Neural cell (in vitro differentiated cells): Measurements from ENCODE around the gene RABL3.

Experiments used
- EZH2 ChIP-seq: fragments of 200-600, 300-800 bp; shearing (Covaris generic), sonication (generic); IDR thresholded peaks from 2 replicates; pipeline ENCODE4 v1.6.1; 2014; ENCODE audit warnings: antibody characterized with exemption, low read length, borderline replicate concordance, mild to moderate bottlenecking; ENCODE audit not compliant: insufficient read depth, poor library complexity, severe bottlenecking
- POLR2AphosphoS5 ChIP-seq: IDR thresholded peaks from 2 replicates; pipeline ENCODE4 v1.6.1; 2012
- TF ChIP-seq, protein P1 (sequence below): fragments of 450-650 bp; IDR thresholded peaks from 2 replicates; pipeline ENCODE4 v1.5.1; 2014; ENCODE audit warnings: antibody characterized with exemption, mild to moderate bottlenecking, moderate library complexity; ENCODE audit not compliant: poor library complexity, severe bottlenecking

DNA sequence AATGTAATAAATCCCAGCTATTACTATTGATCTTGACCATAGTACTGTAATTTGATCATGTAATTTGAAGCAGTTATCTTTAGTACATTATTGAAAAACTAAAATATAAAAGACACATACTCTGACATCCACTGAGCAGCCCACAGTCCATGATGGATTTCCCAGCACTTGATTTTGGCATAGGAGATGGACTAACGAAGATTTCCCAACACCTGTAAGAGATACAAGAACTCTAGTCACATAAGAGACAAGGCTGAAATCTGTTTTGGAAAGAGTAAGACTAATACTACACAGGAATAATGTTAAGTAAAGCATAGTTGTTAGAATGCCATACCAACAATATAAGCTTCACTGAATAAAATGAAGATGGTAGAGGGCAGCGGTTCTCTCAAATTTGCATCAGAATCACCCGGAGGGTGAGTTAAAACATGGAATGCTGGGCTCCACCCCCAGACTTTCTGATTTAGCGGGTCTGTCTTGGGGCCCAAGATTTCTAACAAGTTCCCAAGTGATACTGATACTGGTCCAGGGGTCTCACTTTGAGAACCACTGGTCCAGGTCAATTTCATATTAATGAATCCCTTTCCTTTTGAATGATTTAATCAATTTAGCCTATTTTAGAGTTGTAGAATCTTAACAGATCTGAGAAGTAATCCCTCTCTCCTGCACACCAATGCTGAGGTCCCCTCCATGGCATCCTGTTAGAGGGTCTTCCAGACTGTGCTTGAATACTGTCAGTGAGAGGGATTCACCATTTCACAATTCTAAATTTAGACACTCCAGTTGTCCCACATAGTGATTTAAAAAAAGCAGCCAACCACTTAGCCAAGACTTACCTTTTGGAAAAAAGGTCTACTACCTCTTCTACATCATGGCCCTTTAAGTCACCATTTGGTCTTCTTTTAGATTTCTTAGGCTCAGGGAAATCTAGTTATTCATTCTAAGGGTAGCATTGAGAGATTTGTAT is 11.5 kb downstream of the RABL3 start:
- TF ChIP-seq, protein P1, sequence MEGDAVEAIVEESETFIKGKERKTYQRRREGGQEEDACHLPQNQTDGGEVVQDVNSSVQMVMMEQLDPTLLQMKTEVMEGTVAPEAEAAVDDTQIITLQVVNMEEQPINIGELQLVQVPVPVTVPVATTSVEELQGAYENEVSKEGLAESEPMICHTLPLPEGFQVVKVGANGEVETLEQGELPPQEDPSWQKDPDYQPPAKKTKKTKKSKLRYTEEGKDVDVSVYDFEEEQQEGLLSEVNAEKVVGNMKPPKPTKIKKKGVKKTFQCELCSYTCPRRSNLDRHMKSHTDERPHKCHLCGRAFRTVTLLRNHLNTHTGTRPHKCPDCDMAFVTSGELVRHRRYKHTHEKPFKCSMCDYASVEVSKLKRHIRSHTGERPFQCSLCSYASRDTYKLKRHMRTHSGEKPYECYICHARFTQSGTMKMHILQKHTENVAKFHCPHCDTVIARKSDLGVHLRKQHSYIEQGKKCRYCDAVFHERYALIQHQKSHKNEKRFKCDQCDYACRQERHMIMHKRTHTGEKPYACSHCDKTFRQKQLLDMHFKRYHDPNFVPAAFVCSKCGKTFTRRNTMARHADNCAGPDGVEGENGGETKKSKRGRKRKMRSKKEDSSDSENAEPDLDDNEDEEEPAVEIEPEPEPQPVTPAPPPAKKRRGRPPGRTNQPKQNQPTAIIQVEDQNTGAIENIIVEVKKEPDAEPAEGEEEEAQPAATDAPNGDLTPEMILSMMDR = no peak
- no peak for TF ChIP-seq POLR2AphosphoS5
- no peak for TF ChIP-seq EZH2
